SK-N-MC (cell line): Measurements from ENCODE around the gene ZFR2.
"Not testable (repeated sequence)": the region's sequence is repeated elsewhere in the genome, so short reads cannot be mapped to it uniquely, and the experiment has no call there.

Experiments
- DNase-seq: peaks from one replicate; pipeline ENCODE4 v3.0.0-alpha.2; 2011; ENCODE audit warnings: low read depth, low spot score
- H3K27ac ChIP-seq: fragments of 200-600 bp; sonication (generic); 2 replicates; pipeline ENCODE4 v1.5.1; 2016; ENCODE audit warnings: mixed run types
- H3K36me3 ChIP-seq: fragments of 200-600 bp; sonication (generic); 2 replicates; pipeline ENCODE4 v1.6.1; 2017; ENCODE audit warnings: antibody characterized with exemption, low read length, mixed read lengths; ENCODE audit not compliant: insufficient read depth
- H3K4me3 ChIP-seq: fragments of 200-600 bp; sonication (generic); 2 replicates; pipeline ENCODE4 v1.5.1; 2016
- H3K9ac ChIP-seq: fragments of 200-600 bp; sonication (generic); 2 replicates; pipeline ENCODE4 v1.8.0; 2017; ENCODE audit warnings: mixed run types, mixed read lengths; ENCODE audit not compliant: insufficient read length
- H3K9me3 ChIP-seq: fragments of 200-600 bp; sonication (generic); 2 replicates; pipeline ENCODE4 v1.6.1; 2017; ENCODE audit warnings: low read depth, mild to moderate bottlenecking, antibody characterized with exemption, low read length, moderate library complexity, mixed read lengths
- EZH2 ChIP-seq: fragments of 200-600 bp; sonication (generic); IDR thresholded peaks from one replicate; pipeline ENCODE4 v1.6.1; 2017; ENCODE audit warnings: antibody characterized with exemption
- FOXP2 ChIP-seq: optimal IDR thresholded peaks from 2 replicates; pipeline ENCODE3; 2011; ENCODE audit warnings: mild to moderate bottlenecking, moderate library complexity; ENCODE audit not compliant: insufficient read depth; ENCODE audit errors: extremely low read length, control extremely low read depth
- POLR2AphosphoS5 ChIP-seq: IDR thresholded peaks from 2 replicates; pipeline ENCODE4 v1.6.1; 2012; ENCODE audit warnings: mild to moderate bottlenecking, low read depth, low read length, borderline replicate concordance

ZFR2 gene

DNA sequence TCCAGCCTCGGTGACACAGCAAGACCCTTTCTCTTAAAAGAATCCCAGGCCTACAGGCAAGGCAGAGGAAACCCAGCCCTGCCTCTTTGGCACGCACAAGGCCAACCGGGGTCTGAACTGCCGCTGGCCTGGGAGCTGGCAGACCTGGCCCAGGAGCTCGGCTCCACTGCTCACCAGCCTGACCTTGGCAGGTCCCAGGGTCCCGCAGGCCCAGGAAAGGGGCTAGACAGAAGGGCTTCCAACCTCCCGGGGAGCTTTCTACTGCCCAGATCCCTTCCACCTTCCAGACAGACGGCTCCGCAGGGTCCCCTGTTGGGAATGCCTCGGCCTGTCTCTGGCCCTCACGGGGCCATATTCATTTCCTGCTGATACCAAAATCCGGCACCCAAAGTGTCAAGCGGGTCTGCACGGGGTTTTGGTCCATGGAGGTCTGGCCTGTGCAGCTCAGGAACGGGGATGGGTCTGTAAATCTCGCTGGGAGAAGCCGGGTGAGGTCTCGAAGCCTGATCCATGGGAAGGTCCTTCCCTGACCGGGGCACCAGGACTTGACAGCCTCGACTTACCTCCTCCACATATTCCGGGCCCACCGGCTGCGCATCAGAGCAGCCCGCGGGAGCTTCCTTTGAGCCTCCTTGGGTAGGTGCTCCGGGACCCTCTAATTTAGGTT is 46.0 kb downstream of the ZFR2 start:
- Histone ChIP-seq H3K9ac (no peak overlapping the region), H3K9me3 (no peaks in the 10 kb centered on the region), H3K27ac (no peak overlapping the region), H3K36me3 (no peaks in the 10 kb centered on the region), H3K4me3 (no peak overlapping the region)
- DNase-seq, result no peak
- TF ChIP-seq POLR2AphosphoS5 (no peak), EZH2 (no peak), FOXP2 (no peak)

- H3K27ac ChIP-seq, result no peak overlapping the region
- no peaks in the 10 kb centered on the region for H3K9me3 ChIP-seq
- DNase-seq, result no peak
- TF ChIP-seq POLR2AphosphoS5 (no peak), FOXP2 (no peak), EZH2 (no peak)
- no peak overlapping the region for H3K4me3 ChIP-seq
- no peaks in the 10 kb centered on the region for H3K36me3 ChIP-seq
- H3K9ac ChIP-seq, result no peak overlapping the region
Measured at GRCh38 chr19:3821857-3822364, 46.9 kb downstream of the ZFR2 start.

DNA sequence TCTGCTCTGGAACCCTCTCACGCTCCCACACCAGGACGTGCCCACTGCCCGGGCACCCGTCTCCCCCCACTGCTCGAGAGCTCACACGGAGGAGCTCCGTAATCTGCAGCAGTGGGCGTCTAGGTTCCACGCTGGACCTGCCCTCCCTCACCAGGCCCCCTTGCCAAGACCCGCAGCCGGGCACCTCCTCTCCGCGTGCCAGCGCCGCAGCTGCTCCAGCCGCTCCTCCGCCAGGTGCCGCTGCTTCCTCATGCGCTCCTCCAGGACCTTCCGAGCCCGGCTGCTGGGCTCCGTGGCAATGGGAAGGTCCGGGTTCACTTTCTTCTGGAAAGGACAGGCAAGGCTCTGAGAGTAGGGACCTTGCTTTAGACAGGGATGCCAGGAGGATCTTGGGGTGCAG is 47.7 kb downstream of the ZFR2 start:
- Histone ChIP-seq H3K4me3 (no peak overlapping the region), H3K36me3 (no peaks in the 10 kb centered on the region), H3K9me3 (no peaks in the 10 kb centered on the region), H3K27ac (no peak overlapping the region), H3K9ac (no peak overlapping the region)
- TF ChIP-seq FOXP2 (no peak), POLR2AphosphoS5 (no peak), EZH2 (no peak)
- DNase-seq, result no peak

DNA sequence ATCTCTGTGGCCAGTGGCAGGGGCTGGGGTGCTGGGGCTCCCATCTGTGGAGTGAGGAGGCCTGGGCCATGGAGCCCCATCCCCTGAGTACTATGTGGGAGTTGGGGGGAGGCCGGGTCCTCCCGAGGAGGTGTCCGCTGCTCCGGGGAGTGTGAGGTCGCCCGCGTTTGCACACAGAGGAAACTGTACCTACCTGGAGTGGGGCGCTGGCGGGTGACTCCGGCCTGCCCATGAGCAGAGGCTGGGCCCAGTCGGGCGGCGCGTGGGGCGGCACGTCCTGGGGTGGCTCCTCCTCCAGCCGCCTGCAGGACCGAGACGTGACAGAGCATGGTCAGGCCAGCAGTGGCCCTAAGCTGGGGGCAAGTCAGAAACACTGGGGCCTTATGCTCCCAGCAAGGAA is 48.8 kb downstream of the ZFR2 start:
- H3K9ac ChIP-seq, result no peak overlapping the region
- no peak for TF ChIP-seq EZH2
- no peak for TF ChIP-seq POLR2AphosphoS5
- no peak for TF ChIP-seq FOXP2
- no peak for DNase-seq

GRCh38 chr19:3818918-3819317 is 49.9 kb downstream of the ZFR2 start:
- TF ChIP-seq POLR2AphosphoS5, result no peak
- TF ChIP-seq FOXP2, result no peak
- no peak for TF ChIP-seq EZH2
- no peak overlapping the region for H3K9ac ChIP-seq
- DNase-seq, result no peak

More for the DNA sequence above, 48.8 kb downstream of the ZFR2 start:
- Histone ChIP-seq H3K4me3 (no peak overlapping the region), H3K36me3 (no peaks in the 10 kb centered on the region), H3K27ac (no peak overlapping the region), H3K9me3 (no peaks in the 10 kb centered on the region)

DNA sequence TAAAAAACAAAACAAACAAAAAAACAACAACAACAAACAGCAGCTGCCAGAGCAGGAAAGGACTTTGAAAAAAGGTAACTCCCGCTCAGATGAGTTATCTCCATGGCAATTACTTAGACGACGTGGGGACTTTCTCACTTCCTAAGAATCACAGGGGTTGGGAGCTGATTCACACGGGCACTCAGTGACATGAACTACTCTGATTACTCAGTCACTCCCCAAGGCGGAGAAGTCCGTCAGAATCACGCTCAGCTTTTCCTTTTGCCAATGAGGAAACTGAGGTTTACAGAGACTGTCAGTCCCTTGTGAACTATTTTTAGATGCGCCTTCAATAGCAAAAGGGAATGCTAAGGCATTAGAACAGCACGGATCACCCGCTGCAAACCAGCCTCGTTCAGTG is 50.4 kb downstream of the ZFR2 start:
- TF ChIP-seq FOXP2, result no peak
- no peak for TF ChIP-seq EZH2
- TF ChIP-seq POLR2AphosphoS5, result no peak
- DNase-seq, result no peak
- no peak overlapping the region for H3K9ac ChIP-seq
- no peaks in the 10 kb centered on the region for H3K9me3 ChIP-seq
- H3K4me3 ChIP-seq, result no peak overlapping the region
- no peaks in the 10 kb centered on the region for H3K36me3 ChIP-seq
- H3K27ac ChIP-seq, result no peak overlapping the region

More at GRCh38 chr19:3818918-3819317, 49.9 kb downstream of the ZFR2 start:
- H3K27ac ChIP-seq, result no peak overlapping the region
- no peak overlapping the region for H3K4me3 ChIP-seq
- H3K9me3 ChIP-seq, result no peaks in the 10 kb centered on the region
- no peaks in the 10 kb centered on the region for H3K36me3 ChIP-seq

DNA sequence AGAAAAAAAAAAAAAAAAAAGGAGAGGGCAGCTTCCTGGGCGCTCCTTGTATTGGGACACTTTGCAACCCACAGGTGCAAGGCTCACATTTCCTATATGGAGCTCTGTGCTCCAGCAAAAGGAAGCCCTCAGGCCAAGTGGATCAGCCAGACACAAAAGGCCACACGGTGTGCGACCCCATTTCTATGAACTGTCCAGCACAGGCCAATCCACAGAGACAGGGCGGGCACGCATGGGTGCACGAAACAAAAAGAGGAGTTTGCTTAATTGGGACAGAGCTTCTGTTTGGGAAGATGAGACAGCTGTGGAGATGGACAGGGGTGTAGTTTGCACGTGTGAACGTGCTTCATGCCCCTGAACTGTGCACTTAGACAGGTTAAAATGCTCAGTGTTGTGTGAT is 51.1 kb downstream of the ZFR2 start:
- Histone ChIP-seq H3K9me3 (no peaks in the 10 kb centered on the region), H3K27ac (no peak overlapping the region), H3K9ac (no peak overlapping the region), H3K4me3 (no peak overlapping the region), H3K36me3 (no peaks in the 10 kb centered on the region)
- TF ChIP-seq FOXP2, result no peak
- no peak for TF ChIP-seq EZH2
- TF ChIP-seq POLR2AphosphoS5, result no peak
- DNase-seq, result no peak

DNA sequence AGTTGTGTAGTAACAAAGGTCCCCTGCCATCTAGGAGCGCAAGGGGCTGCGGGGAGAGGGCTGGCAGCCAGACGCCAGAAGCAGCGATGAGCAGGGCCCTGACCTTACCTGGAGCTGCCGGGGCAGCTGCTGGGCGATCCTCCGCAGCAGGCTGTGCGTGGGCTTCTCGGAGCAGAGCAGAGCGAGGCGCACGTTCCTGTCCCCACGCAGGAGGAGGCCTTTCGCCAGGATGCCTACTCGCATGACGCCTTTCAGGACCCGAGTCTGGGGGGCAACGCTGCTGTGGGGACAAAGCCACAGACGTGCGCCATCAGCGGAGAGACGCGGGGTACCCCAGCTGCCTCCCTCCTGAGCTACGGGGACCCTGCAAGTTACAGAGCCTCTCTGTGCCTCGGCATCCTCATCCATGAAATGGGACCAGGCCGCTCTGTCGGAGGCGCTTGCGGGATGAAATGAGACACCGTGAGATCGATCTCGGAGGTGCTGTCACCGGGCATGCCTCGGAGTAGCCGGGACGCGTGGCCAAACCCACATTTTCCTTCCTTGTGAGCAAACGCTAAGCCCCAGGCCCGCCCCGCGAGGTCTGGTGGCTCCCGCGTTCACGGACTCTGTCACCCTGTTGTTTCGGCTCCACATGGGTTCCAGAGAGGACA is 52.1 kb downstream of the ZFR2 start:
- Histone ChIP-seq H3K27ac (no peak overlapping the region), H3K9me3 (no peaks in the 10 kb centered on the region), H3K4me3 (no peak overlapping the region), H3K36me3 (no peaks in the 10 kb centered on the region), H3K9ac (no peak overlapping the region)
- TF ChIP-seq EZH2 (no peak), POLR2AphosphoS5 (no peak), FOXP2 (no peak)
- no peak for DNase-seq

GRCh38 chr19:3816148-3816547 is 52.7 kb downstream of the ZFR2 start:
- not testable (repeated sequence) for H3K36me3 ChIP-seq, H3K9me3 ChIP-seq, H3K4me3 ChIP-seq, DNase-seq, H3K9ac ChIP-seq, H3K27ac ChIP-seq
